Neural progenitor cell (in vitro differentiated cells): ENCODE results near the gene LAMA2. TPM values are rescaled to one million over a fixed set of nuclear protein-coding genes. Genes with fewer than 3 reads are reported as not detected.

Source experiments
- DNase-seq: peaks from one replicate; pipeline ENCODE4 v3.0.0-alpha.2; 2016; ENCODE audit warnings: low spot score
- H2AFZ ChIP-seq: fragments of 200-600 bp; sonication (generic); replicated peaks from 2 replicates; pipeline ENCODE4 v1.6.1; 2016; ENCODE audit warnings: antibody characterized with exemption
- H3F3A ChIP-seq: fragments of 200-600 bp; sonication (generic); 2 replicates; pipeline ENCODE4 v1.6.1; 2016; ENCODE audit warnings: antibody characterized with exemption, low read depth
- H3K27ac ChIP-seq: fragments of 200-600 bp; sonication (generic); 2 replicates; pipeline ENCODE4 v1.5.1; 2016; ENCODE audit warnings: mild to moderate bottlenecking
- H3K27me3 ChIP-seq: fragments of 200-600 bp; sonication (generic); 2 replicates; pipeline ENCODE4 v1.6.1; 2016; ENCODE audit warnings: mild to moderate bottlenecking, moderate library complexity
- H3K36me3 ChIP-seq: fragments of 200-600 bp; sonication (generic); 2 replicates; pipeline ENCODE4 v1.5.1; 2016
- H3K4me1 ChIP-seq: fragments of 200-600 bp; sonication (generic); 2 replicates; pipeline ENCODE4 v1.6.1; 2016; ENCODE audit warnings: mixed run types
- H3K4me2 ChIP-seq: fragments of 200-600 bp; sonication (generic); 2 replicates; pipeline ENCODE4 v1.6.1; 2016
- H3K4me3 ChIP-seq: fragments of 200-600 bp; sonication (generic); 2 replicates; pipeline ENCODE4 v1.5.1; 2016
- H3K79me2 ChIP-seq: fragments of 200-600 bp; sonication (generic); 2 replicates; pipeline ENCODE4 v1.6.1; 2016; ENCODE audit warnings: low read depth
- H3K9ac ChIP-seq: fragments of 200-600 bp; sonication (generic); 2 replicates; pipeline ENCODE4 v1.6.1; 2016
- H3K9me3 ChIP-seq: fragments of 200-600 bp; sonication (generic); 2 replicates; pipeline ENCODE4 v1.5.1; 2016; ENCODE audit warnings: low read depth
- H4K20me1 ChIP-seq: fragments of 200-600 bp; sonication (generic); 2 replicates; pipeline ENCODE4 v1.6.1; 2016; ENCODE audit warnings: low read depth
- H3K27ac Mint-ChIP-seq: 3 replicates; pipeline ENCODE4 v1.8.0; 2021; ENCODE audit warnings: mixed read lengths
- H3K27me3 Mint-ChIP-seq: 2 replicates; pipeline ENCODE4 v1.8.0; 2022; ENCODE audit warnings: low read depth, mild to moderate bottlenecking, inconsistent platforms, moderate library complexity, mixed read lengths; ENCODE audit not compliant: insufficient read depth
- H3K36me3 Mint-ChIP-seq: 3 replicates; pipeline ENCODE4 v1.8.0; 2021; ENCODE audit warnings: mixed read lengths
- H3K4me1 Mint-ChIP-seq: 3 replicates; pipeline ENCODE4 v1.8.0; 2021; ENCODE audit warnings: mixed read lengths
- H3K4me3 Mint-ChIP-seq: 3 replicates; pipeline ENCODE4 v1.8.0; 2021; ENCODE audit warnings: mild to moderate bottlenecking, moderate library complexity, mixed read lengths
- H3K9me3 Mint-ChIP-seq: 3 replicates; pipeline ENCODE4 v1.8.0; 2020; ENCODE audit warnings: mixed read lengths
- EZH2 ChIP-seq: fragments of 200-600 bp; sonication (generic); IDR thresholded peaks from 2 replicates; pipeline ENCODE4 v1.6.1; 2017; ENCODE audit warnings: antibody characterized with exemption, mild to moderate bottlenecking, moderate library complexity
- EZH2phosphoT487 ChIP-seq: fragments of 200-600 bp; sonication (generic); IDR thresholded peaks from 2 replicates; pipeline ENCODE4 v1.6.1; 2017; ENCODE audit warnings: antibody characterized with exemption
- total RNA-seq: library from RNA; depleted of rRNA; stranded (reverse); fragments of >200 nt; gene quantifications from 2 replicates; pipeline ENCODE4 v1.2.3, GENCODE V29; 2015; ENCODE audit warnings: low replicate concordance
- TF ChIP-seq, protein P1 (sequence below): fragments of 200-600 bp; sonication (generic); IDR thresholded peaks from 2 replicates; pipeline ENCODE4 v1.5.1; 2017; ENCODE audit warnings: antibody characterized with exemption, mild to moderate bottlenecking

LAMA2 gene
- total RNA-seq, 1 donor from 2014 or later: 1.5 TPM

DNA sequence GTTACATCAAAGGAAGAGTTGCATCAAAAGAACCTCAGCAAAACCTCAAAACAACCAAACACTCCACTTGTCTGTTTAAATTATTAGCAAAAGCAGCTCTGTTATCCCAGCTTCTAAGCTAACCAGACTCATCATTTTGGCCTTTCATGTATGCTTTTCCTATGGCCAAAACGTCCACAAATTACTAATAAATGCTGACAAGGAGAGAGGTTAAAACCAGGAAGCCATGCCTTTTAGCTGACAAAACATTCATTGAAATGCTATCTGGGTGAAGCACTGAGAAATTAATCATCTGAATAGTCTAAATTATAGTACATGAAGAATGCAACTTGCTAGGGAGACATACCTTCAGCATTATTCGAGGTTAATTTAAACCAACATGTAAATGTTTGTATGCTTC is 80.6 kb downstream of the LAMA2 start:
- H3K4me2 ChIP-seq: no peak overlapping the region
- H3K9ac ChIP-seq: no peak overlapping the region
- H3F3A ChIP-seq: no peaks in the 10 kb centered on the region
- Mint-ChIP-seq H3K4me1 (no peaks in the 10 kb centered on the region), H3K27me3 (no peaks in the 10 kb centered on the region), H3K27ac (no peak overlapping the region), H3K4me3 (no peak overlapping the region), H3K9me3 (no peaks in the 10 kb centered on the region), H3K36me3 (no peaks in the 10 kb centered on the region)
- no peaks in the 10 kb centered on the region for H3K27me3 ChIP-seq
- no peak for TF ChIP-seq EZH2
- TF ChIP-seq, protein P1, sequence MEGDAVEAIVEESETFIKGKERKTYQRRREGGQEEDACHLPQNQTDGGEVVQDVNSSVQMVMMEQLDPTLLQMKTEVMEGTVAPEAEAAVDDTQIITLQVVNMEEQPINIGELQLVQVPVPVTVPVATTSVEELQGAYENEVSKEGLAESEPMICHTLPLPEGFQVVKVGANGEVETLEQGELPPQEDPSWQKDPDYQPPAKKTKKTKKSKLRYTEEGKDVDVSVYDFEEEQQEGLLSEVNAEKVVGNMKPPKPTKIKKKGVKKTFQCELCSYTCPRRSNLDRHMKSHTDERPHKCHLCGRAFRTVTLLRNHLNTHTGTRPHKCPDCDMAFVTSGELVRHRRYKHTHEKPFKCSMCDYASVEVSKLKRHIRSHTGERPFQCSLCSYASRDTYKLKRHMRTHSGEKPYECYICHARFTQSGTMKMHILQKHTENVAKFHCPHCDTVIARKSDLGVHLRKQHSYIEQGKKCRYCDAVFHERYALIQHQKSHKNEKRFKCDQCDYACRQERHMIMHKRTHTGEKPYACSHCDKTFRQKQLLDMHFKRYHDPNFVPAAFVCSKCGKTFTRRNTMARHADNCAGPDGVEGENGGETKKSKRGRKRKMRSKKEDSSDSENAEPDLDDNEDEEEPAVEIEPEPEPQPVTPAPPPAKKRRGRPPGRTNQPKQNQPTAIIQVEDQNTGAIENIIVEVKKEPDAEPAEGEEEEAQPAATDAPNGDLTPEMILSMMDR: no peak
- no peak for TF ChIP-seq EZH2phosphoT487
- no peaks in the 10 kb centered on the region for H3K36me3 ChIP-seq
- no peak for DNase-seq
- H2AFZ ChIP-seq: no peak overlapping the region
- no peaks in the 10 kb centered on the region for H3K4me1 ChIP-seq
- no peaks in the 10 kb centered on the region for H3K9me3 ChIP-seq
- no peaks in the 10 kb centered on the region for H3K79me2 ChIP-seq
- no peak overlapping the region for H3K27ac ChIP-seq
- H3K4me3 ChIP-seq: no peak overlapping the region
- H4K20me1 ChIP-seq: no peaks in the 10 kb centered on the region

DNA sequence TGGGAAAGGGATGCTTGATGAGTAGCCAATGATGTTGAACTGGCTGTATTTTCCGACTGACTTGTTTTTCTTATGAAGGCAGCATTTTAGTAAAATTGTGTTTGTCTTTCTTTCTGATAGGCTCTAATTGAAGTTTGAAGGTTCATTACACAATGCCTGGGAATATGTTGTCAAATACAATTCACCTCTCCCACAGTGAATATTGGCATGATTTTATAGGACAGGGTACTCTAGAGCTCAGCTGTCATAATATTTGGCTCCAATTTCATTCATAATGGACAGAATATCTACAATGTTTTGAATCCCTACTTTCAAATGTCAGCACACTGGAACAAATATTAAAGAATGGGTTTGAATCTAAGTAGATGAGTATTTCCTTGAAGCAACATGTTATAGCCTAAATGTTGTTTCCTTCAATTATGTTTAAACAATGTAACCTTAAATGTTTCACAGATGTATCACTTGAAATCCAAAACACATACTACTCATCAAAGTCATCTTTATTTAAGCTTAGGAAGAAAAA is 81.4 kb downstream of the LAMA2 start:
- Histone ChIP-seq H3K36me3 (no peaks in the 10 kb centered on the region), H2AFZ (no peak overlapping the region), H3K9me3 (no peaks in the 10 kb centered on the region), H3F3A (no peaks in the 10 kb centered on the region), H3K4me2 (no peak overlapping the region), H3K27me3 (no peaks in the 10 kb centered on the region), H4K20me1 (no peaks in the 10 kb centered on the region), H3K9ac (no peak overlapping the region), H3K4me3 (no peak overlapping the region), H3K79me2 (no peaks in the 10 kb centered on the region), H3K4me1 (no peaks in the 10 kb centered on the region), H3K27ac (no peak overlapping the region)
- H3K9me3 Mint-ChIP-seq: no peaks in the 10 kb centered on the region
- no peak for DNase-seq
- no peaks in the 10 kb centered on the region for H3K4me1 Mint-ChIP-seq
- H3K36me3 Mint-ChIP-seq: no peaks in the 10 kb centered on the region
- H3K27me3 Mint-ChIP-seq: no peaks in the 10 kb centered on the region
- no peak overlapping the region for H3K4me3 Mint-ChIP-seq
- no peak overlapping the region for H3K27ac Mint-ChIP-seq
- no peak for TF ChIP-seq EZH2phosphoT487
- TF ChIP-seq, protein P1: no peak
- TF ChIP-seq EZH2: no peak

GRCh38 chr6:128964771-128965170 is 81.8 kb downstream of the LAMA2 start:
- Histone ChIP-seq H3K4me3 (no peak overlapping the region), H4K20me1 (no peaks in the 10 kb centered on the region), H3K79me2 (no peaks in the 10 kb centered on the region), H3K4me2 (no peak overlapping the region), H3F3A (no peaks in the 10 kb centered on the region), H2AFZ (no peak overlapping the region), H3K27me3 (no peaks in the 10 kb centered on the region), H3K27ac (no peak overlapping the region), H3K9ac (no peak overlapping the region), H3K4me1 (no peaks in the 10 kb centered on the region), H3K9me3 (no peaks in the 10 kb centered on the region), H3K36me3 (no peaks in the 10 kb centered on the region)
- H3K9me3 Mint-ChIP-seq: no peaks in the 10 kb centered on the region
- TF ChIP-seq EZH2: no peak
- TF ChIP-seq EZH2phosphoT487: no peak
- TF ChIP-seq, protein P1: no peak
- H3K36me3 Mint-ChIP-seq: no peaks in the 10 kb centered on the region
- H3K4me1 Mint-ChIP-seq: no peaks in the 10 kb centered on the region
- no peak overlapping the region for H3K4me3 Mint-ChIP-seq
- DNase-seq: no peak
- H3K27ac Mint-ChIP-seq: no peak overlapping the region
- H3K27me3 Mint-ChIP-seq: no peaks in the 10 kb centered on the region
